ENCODE measurements around the gene CCDC51. TPM values are rescaled to one million over a fixed set of nuclear protein-coding genes. Genes with fewer than 3 reads are reported as not detected.

Gene CCDC51
- total and polyA plus RNA-seq, 2 donors (not counting 1 experiment from before 2014, with no cell fraction given) = 5.0 to 5.9 TPM

DNA sequence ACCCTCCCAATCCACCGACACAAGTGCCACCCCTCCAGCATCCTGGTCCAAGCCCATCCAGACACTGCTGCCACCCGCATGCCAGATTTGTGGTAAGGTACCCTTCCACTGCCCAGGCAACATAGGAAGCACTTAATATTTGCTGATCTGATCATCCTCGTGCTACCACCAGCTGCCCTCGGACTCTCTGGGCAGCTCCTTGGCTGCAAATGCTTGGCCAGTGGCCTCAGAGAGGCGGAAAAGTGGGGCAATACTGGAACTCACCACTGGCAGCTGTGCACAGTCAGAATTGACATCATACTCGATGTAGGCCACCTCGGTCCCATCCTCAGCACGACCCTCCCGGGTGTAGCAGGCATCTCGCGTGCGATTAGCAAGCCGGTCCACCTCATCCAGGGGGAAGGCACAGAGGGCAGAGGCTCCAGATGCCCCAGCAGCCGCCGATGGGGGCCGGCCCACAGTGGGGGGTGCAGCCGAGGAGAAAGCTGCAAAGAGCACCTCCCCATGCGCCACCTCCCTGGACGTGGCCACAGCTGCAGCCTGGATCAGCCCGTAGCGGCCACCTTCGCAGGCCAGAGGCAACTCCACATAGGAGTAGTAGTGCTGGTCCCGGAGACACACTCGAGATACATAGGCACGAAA lies 16.6 kb downstream of the CCDC51 start:
- 92% methylated on average over 25 of the region's 25 CpGs for WGBS (ENCODE audit: insufficient coverage)
- CTCF ChIA-PET = interaction anchor here (0.6 to 2.3 kb wide), 4 partner anchors 13 to 84 kb away, joined by 3 to 16 read pairs (median 7); no protein-coding TSS in a partner anchor
- no peak for ATAC-seq (ENCODE audit: low read depth)

DNA sequence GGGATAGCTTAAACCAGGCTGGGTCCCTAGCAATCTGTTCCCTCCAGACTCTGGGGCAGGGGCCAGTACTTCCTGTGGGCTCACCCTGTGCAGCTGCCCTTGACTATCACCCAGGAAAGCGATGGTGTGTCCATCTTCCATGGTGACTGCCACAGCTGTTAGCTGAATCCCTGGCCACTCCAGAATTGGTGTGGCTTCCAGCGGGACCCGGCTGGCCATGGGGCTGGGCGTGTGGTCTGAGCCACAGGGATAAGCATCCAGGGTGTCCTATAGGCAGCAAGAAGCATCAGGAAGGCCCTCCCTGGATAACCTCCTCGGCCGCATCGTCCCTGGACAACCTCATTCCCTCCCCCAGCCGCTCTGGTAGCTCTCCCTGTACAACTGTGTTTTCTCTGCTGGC lies 17.2 kb downstream of the CCDC51 start:
- Histone ChIP-seq H3K9ac (ENCODE audit: low read length) (no peak overlapping the region), H2AFZ (ENCODE audit: insufficient read depth, low read depth, low read length, poor library complexity, severe bottlenecking) (no peak overlapping the region), H3K4me2 (replicated peaks; ENCODE audit: low read depth, low read length, poor library complexity, severe bottlenecking) (no peak overlapping the region), H3K27ac (ENCODE audit: low read length in 2 of 2) (no peak overlapping the region), H3K4me3 (ENCODE audit: control extremely low read depth in 1 of 5, extremely low read depth in 1 of 5, insufficient read depth in 1 of 5, low read depth in 2 of 5, low read length in 4 of 5) (no peak overlapping the region), H3K9me3 (ENCODE audit: control extremely low read depth in 1 of 3, control insufficient read depth in 2 of 3, insufficient read depth in 1 of 3, low read length in 2 of 3) (no peaks in the 10 kb centered on the region), H3K27me3 (replicated peaks in 1 of 4; ENCODE audit: control extremely low read depth in 1 of 4, control insufficient read depth in 3 of 4, insufficient read depth in 4 of 4, low read length in 3 of 4) (no peaks in the 10 kb centered on the region), H3K79me2 (ENCODE audit: control insufficient read depth, insufficient read depth, low read length) (no peaks in the 10 kb centered on the region), H3K36me3 (replicated peaks in 1 of 2; ENCODE audit: control extremely low read depth in 1 of 2, control insufficient read depth in 1 of 2, extremely low read depth in 1 of 2, insufficient read depth in 2 of 2, low read length in 1 of 2) (no peaks in the 10 kb centered on the region), H3K4me1 (ENCODE audit: control insufficient read depth in 2 of 2, insufficient read depth in 2 of 2, low read length in 2 of 2) (no peaks in the 10 kb centered on the region), H4K20me1 (ENCODE audit: control insufficient read depth, insufficient read depth, low read length, poor library complexity, severe bottlenecking) (no peaks in the 10 kb centered on the region)
- TF ChIP-seq, protein P1, sequence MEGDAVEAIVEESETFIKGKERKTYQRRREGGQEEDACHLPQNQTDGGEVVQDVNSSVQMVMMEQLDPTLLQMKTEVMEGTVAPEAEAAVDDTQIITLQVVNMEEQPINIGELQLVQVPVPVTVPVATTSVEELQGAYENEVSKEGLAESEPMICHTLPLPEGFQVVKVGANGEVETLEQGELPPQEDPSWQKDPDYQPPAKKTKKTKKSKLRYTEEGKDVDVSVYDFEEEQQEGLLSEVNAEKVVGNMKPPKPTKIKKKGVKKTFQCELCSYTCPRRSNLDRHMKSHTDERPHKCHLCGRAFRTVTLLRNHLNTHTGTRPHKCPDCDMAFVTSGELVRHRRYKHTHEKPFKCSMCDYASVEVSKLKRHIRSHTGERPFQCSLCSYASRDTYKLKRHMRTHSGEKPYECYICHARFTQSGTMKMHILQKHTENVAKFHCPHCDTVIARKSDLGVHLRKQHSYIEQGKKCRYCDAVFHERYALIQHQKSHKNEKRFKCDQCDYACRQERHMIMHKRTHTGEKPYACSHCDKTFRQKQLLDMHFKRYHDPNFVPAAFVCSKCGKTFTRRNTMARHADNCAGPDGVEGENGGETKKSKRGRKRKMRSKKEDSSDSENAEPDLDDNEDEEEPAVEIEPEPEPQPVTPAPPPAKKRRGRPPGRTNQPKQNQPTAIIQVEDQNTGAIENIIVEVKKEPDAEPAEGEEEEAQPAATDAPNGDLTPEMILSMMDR (IDR thresholded peaks at IDR 0.05) = no peak
- TF ChIP-seq EZH2 (IDR thresholded peaks at IDR 0.05; ENCODE audit: borderline replicate concordance, insufficient read depth, low read depth, low read length, poor library complexity, severe bottlenecking) = no peak
- Mint-ChIP-seq H3K4me3 (no peak overlapping the region), H3K9me3 (ENCODE audit: insufficient read depth) (no peaks in the 10 kb centered on the region), H3K27me3 (peaks cover 7% of the 10 kb centered on the region), H3K4me1 (no peaks in the 10 kb centered on the region), H3K27ac (no peak overlapping the region)
- DNase-seq (no peak), ATAC-seq (ENCODE audit: low read depth) (no peak)
- intact Hi-C loops (cut with micrococcal nuclease) = no loop called here
- 92% methylated on average over 8 of the region's 8 CpGs for WGBS (ENCODE audit: insufficient coverage)
- POLR2A ChIA-PET = interaction anchor here (0.5 kb wide), 1 partner anchor 168 kb away, joined by 5 read pairs; no protein-coding TSS in a partner anchor
- CTCF ChIA-PET = interaction anchor here (0.5 to 2.3 kb wide), 6 partner anchors 10 to 496 kb away, joined by 3 to 16 read pairs (median 4); no protein-coding TSS in a partner anchor

More for the DNA sequence above, 16.6 kb downstream of the CCDC51 start:
- Mint-ChIP-seq H3K4me1 (peaks cover 4% of the 10 kb centered on the region), H3K27me3 (peaks cover 14% of the 10 kb centered on the region), H3K27ac (no peak overlapping the region), H3K9me3 (ENCODE audit: insufficient read depth) (no peaks in the 10 kb centered on the region), H3K4me3 (no peak overlapping the region)
- H3K9ac ChIP-seq (ENCODE audit: low read length) = no peak overlapping the region
- no peak for DNase-seq
- no peak overlapping the region for H2AFZ ChIP-seq (ENCODE audit: insufficient read depth, low read depth, low read length, poor library complexity, severe bottlenecking)
- POLR2A ChIA-PET = interaction anchor here (0.5 kb wide), 1 partner anchor 169 kb away, joined by 5 read pairs; no protein-coding TSS in a partner anchor
- intact Hi-C loops (cut with micrococcal nuclease) = no loop called here
- H4K20me1 ChIP-seq (ENCODE audit: control insufficient read depth, insufficient read depth, low read length, poor library complexity, severe bottlenecking) = no peaks in the 10 kb centered on the region
- TF ChIP-seq EZH2 (IDR thresholded peaks at IDR 0.05; ENCODE audit: borderline replicate concordance, insufficient read depth, low read depth, low read length, poor library complexity, severe bottlenecking) = no peak
- TF ChIP-seq, protein P1 (IDR thresholded peaks at IDR 0.05) = no peak
- H3K27ac ChIP-seq (ENCODE audit: low read length in 2 of 2) = no peak overlapping the region
- H3K4me2 ChIP-seq (replicated peaks; ENCODE audit: low read depth, low read length, poor library complexity, severe bottlenecking) = no peak overlapping the region
- H3K4me3 ChIP-seq (ENCODE audit: control extremely low read depth in 1 of 5, extremely low read depth in 1 of 5, insufficient read depth in 1 of 5, low read depth in 2 of 5, low read length in 4 of 5) = no peak overlapping the region
- H3K4me1 ChIP-seq (ENCODE audit: control insufficient read depth in 2 of 2, insufficient read depth in 2 of 2, low read length in 2 of 2) = no peaks in the 10 kb centered on the region
- peaks cover 0 to 4% (median 2%) of the 10 kb centered on the region in 4 experiments for H3K27me3 ChIP-seq (replicated peaks in 1 of 4; ENCODE audit: control extremely low read depth in 1 of 4, control insufficient read depth in 3 of 4, insufficient read depth in 4 of 4, low read length in 3 of 4)
- no peaks in the 10 kb centered on the region for H3K36me3 ChIP-seq (replicated peaks in 1 of 2; ENCODE audit: control extremely low read depth in 1 of 2, control insufficient read depth in 1 of 2, extremely low read depth in 1 of 2, insufficient read depth in 2 of 2, low read length in 1 of 2)
- no peaks in the 10 kb centered on the region for H3K9me3 ChIP-seq (ENCODE audit: control extremely low read depth in 1 of 3, control insufficient read depth in 2 of 3, insufficient read depth in 1 of 3, low read length in 2 of 3)
- no peaks in the 10 kb centered on the region for H3K79me2 ChIP-seq (ENCODE audit: control insufficient read depth, insufficient read depth, low read length)

All from B cell (primary cell).